Cardiac muscle cell (in vitro differentiated cells and primary cell): ENCODE measurements around the gene PRPF40B. TPM values are rescaled to one million over a fixed set of nuclear protein-coding genes. Genes with fewer than 3 reads are reported as not detected.

Experiments
- DNase-seq, 2 donors: peaks; one replicate each; pipeline versions ENCODE4 v3.0.0 to v3.0.0-alpha.2; 2010 to 2017; ENCODE audit warnings: low read depth in 1 of 2, low spot score in 1 of 2
- H3K27ac ChIP-seq: fragments of 200-600 bp; sonication (generic); 2 replicates; pipeline ENCODE4 v1.5.1; 2016
- H3K27me3 ChIP-seq: fragments of 200-600 bp; sonication (generic); 2 replicates; pipeline ENCODE4 v1.6.0; 2016; ENCODE audit warnings: control low read depth
- H3K36me3 ChIP-seq: fragments of 200-600 bp; sonication (generic); 2 replicates; pipeline ENCODE4 v1.5.1; 2016; ENCODE audit warnings: control low read depth
- H3K4me1 ChIP-seq: fragments of 200-600 bp; sonication (generic); 2 replicates; pipeline ENCODE4 v1.8.1; 2017; ENCODE audit warnings: low read depth, mild to moderate bottlenecking, mixed run types
- H3K4me3 ChIP-seq: fragments of 200-600 bp; sonication (generic); 2 replicates; pipeline ENCODE4 v1.5.1; 2016; ENCODE audit warnings: mild to moderate bottlenecking
- H3K9me3 ChIP-seq: fragments of 200-600 bp; sonication (generic); 2 replicates; pipeline ENCODE4 v1.5.1; 2017; ENCODE audit warnings: low read depth, mild to moderate bottlenecking, control low read depth
- polyA plus RNA-seq: library from polyadenylated mRNA; unstranded; fragments of >200 nt; fragmentation: Nextera tagmentation; extraction: Ambion mirVana; gene quantifications from 2 replicates; pipeline ENCODE4 v1.2.1, GENCODE V29; 2016
- total RNA-seq: library from RNA; depleted of rRNA; stranded (reverse); fragments of >200 nt; gene quantifications from 2 replicates; pipeline ENCODE4 v1.2.3, GENCODE V29; 2016
- TF ChIP-seq, protein P1 (sequence below): IDR thresholded peaks from 2 replicates; pipeline ENCODE4 v1.5.1; 2012; ENCODE audit warnings: low read depth, mild to moderate bottlenecking, low read length

The PRPF40B gene
- total and polyA plus RNA-seq, 2 experiments from 2014 or later: 46.4 to 52.9 TPM

DNA sequence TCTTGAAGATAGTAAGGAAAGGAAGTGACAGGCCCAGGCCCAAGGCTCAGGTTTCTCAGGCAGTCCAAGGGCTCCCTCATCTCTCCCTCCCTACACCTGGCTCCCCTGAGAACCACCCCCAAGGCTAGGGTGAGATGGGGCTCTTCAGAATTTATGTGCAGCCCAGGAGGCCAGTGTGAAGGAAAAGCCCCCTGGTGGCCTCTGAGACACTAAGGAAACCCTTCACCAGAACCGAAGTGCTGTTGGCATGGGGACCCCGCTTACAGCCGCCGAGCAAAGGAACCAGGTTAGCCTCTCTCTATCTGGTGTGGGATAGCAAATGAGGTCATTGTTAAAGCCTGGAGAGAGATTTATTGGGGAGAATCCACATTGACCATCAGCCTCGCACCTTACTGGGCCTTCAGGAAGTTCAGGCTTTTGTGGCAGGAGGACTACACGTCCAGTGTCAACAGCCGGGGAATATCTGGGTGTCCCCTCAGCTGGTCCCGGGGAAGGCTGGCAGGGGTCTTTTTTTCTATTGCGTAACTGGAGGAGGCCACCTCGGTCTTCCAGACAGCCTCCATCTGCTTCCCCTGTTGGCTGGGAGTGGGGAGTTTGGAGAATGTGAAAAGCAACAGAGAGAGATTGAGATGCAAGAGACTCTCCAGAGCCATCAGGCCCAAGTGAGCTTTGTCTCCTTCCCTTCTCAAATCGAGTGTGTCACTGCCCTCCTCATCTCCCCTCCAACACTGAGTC is 36.0 kb upstream of the PRPF40B start:
- H3K27ac ChIP-seq: no peak overlapping the region

DNA sequence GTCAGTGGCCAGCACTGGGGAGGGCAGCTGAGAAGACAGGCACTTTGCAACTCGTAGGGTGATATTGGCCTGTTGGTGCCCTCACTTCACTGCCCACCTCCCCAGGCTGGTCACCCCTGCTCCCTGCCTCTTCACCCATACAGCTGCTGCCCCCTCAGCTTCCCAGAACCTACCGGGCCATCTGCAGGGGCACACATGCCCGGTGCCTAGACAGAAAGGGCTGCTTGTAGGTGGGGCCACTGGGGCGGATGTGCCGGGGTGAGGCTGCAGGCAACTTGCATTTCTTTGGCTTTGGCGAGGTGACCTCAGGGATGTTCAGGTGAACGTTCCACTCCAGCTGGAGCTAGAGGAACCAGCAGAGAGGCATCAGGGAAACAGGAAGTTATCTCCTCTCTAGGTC is 35.1 kb upstream of the PRPF40B start:
- Histone ChIP-seq H3K9me3 (no peaks in the 10 kb centered on the region), H3K27ac (no peak overlapping the region), H3K4me3 (no peak overlapping the region), H3K36me3 (no peaks in the 10 kb centered on the region), H3K4me1 (no peaks in the 10 kb centered on the region), H3K27me3 (no peaks in the 10 kb centered on the region)
- no peak for DNase-seq
- TF ChIP-seq, protein P1, sequence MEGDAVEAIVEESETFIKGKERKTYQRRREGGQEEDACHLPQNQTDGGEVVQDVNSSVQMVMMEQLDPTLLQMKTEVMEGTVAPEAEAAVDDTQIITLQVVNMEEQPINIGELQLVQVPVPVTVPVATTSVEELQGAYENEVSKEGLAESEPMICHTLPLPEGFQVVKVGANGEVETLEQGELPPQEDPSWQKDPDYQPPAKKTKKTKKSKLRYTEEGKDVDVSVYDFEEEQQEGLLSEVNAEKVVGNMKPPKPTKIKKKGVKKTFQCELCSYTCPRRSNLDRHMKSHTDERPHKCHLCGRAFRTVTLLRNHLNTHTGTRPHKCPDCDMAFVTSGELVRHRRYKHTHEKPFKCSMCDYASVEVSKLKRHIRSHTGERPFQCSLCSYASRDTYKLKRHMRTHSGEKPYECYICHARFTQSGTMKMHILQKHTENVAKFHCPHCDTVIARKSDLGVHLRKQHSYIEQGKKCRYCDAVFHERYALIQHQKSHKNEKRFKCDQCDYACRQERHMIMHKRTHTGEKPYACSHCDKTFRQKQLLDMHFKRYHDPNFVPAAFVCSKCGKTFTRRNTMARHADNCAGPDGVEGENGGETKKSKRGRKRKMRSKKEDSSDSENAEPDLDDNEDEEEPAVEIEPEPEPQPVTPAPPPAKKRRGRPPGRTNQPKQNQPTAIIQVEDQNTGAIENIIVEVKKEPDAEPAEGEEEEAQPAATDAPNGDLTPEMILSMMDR: no peak

More for the DNA sequence above, 36.0 kb upstream of the PRPF40B start:
- Histone ChIP-seq H3K27me3 (no peaks in the 10 kb centered on the region), H3K4me3 (no peak overlapping the region), H3K36me3 (no peaks in the 10 kb centered on the region), H3K9me3 (no peaks in the 10 kb centered on the region), H3K4me1 (peaks cover 8% of the 10 kb centered on the region)
- DNase-seq: no peak
- TF ChIP-seq, protein P1: no peak

DNA sequence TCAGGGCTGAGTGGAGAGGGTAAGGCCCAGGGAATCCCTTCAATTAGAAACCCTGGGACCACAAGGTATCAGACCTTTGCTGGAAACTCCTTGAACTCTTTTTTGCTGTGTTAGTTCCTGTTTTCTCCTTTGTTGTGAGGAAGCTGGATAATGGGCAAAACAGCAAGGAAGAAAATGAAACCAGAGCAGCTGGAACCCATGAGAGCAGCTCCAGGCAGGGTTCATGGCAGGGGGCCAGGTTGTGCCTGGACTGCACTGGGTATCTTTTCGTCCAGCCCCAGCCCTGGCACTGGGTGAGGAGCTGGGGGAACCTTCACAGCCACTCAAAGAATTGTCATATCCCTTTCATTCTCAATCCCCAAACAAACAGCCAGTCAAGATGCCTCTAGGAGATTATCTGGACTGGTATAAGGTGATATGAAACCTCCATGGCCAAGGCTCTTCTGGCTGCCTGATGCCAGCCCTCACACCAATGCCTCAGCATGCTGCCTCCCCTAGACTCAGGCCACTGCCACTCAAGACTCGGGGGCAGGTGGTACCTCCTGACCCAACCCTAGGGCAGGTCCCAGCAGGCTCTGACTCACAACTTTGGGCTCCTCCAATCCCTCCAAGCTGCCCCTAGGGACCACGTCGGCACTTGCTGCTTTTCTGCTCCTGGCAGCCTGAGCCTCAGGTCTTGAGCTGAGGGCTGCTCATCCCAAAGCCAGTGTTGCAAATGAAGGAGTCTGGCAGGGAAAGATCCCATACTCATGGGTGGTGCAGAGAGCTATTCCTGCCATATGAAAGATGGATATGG is 34.4 kb upstream of the PRPF40B start:
- Histone ChIP-seq H3K9me3 (no peaks in the 10 kb centered on the region), H3K27me3 (no peaks in the 10 kb centered on the region), H3K4me1 (no peaks in the 10 kb centered on the region), H3K36me3 (no peaks in the 10 kb centered on the region), H3K27ac (no peak overlapping the region), H3K4me3 (no peak overlapping the region)
- peak in 1 of 2 donors; percentile 13 for DNase-seq
- TF ChIP-seq, protein P1: no peak

DNA sequence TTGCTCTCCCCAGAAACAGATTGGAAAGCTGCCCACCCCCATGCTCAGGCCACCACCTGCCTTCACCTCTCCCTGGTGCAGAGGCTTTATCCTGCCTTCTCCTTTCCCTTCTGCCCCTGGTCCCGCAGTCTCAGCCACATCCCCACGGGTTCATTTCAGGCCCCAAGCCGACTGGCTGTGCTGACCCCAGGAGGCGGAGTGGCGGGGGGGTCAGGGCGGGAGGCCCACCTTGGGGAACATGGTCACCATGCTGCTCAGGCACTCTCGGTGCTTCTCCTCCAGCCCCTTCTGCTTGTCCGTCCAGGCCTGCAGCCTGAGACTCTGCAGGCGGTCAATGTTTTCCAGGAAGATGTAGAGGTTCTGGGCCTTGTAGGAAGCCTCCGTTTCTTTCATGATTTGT is 24.8 kb upstream of the PRPF40B start:
- H3K27ac ChIP-seq: no peak overlapping the region
- H3K4me1 ChIP-seq: no peaks in the 10 kb centered on the region
- TF ChIP-seq, protein P1: no peak
- no peak overlapping the region for H3K4me3 ChIP-seq
- no peaks in the 10 kb centered on the region for H3K9me3 ChIP-seq
- no peaks in the 10 kb centered on the region for H3K36me3 ChIP-seq
- no peaks in the 10 kb centered on the region for H3K27me3 ChIP-seq
- DNase-seq: no peak

DNA sequence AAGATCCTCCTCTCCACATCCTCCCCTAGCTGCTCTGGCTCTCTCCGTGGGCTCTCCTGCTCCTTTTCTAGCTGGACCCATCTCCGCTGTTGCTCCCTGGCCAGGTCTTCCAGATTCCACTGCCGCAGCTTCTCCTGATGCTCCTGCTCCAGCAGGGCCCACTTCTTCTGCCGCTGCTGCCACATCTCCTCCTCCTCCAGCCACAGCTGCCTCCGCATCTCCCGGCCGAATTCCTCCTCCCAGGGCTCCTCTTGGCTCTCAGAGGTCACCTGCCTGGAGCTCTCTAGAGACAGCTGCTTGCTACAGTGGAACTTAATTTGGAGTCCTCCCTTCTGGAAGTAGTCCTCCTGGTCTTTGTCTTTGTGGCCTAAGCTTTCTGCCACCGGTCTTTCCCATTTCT is 23.4 kb upstream of the PRPF40B start:
- Histone ChIP-seq H3K27ac (no peak overlapping the region), H3K36me3 (no peaks in the 10 kb centered on the region), H3K9me3 (no peaks in the 10 kb centered on the region), H3K27me3 (no peaks in the 10 kb centered on the region), H3K4me1 (no peaks in the 10 kb centered on the region), H3K4me3 (no peak overlapping the region)
- TF ChIP-seq, protein P1: no peak
- no peak for DNase-seq
